Adrenal gland (tissue), 12 donors: ENCODE measurements around the gene AXIN2. TPM values are rescaled to one million over a fixed set of nuclear protein-coding genes. Genes with fewer than 3 reads are reported as not detected.

Source experiments
- DNase-seq, 7 donors: peaks; one replicate each; pipeline ENCODE4 v3.0.0-alpha.2; 2019 to 2020
- H3K27ac ChIP-seq, 5 donors: fragments of 200-600 bp; sonication (generic) in 4 of 5; 1 replicate in 3 of 5; 2 replicates in 2 of 5; pipeline versions ENCODE4 v1.5.1 to v1.8.0; 2016 to 2020; ENCODE audit warnings: mild to moderate bottlenecking in 1 of 5
- H3K27me3 ChIP-seq: fragments of 200-600 bp; 2 replicates; pipeline ENCODE4 v1.8.0; 2021
- H3K36me3 ChIP-seq, 2 donors: fragments of 200-600 bp; replicated peaks in 1 of 2; 1 replicate in 1 of 2; 2 replicates in 1 of 2; pipeline versions ENCODE4 v1.5.1 to v1.8.0; 2018 to 2022
- H3K4me1 ChIP-seq, 2 donors: fragments of 200-600 bp; replicated peaks in 1 of 2; 1 replicate in 1 of 2; 2 replicates in 1 of 2; pipeline versions ENCODE4 v1.5.1 to v1.8.0; 2018 to 2021
- H3K4me3 ChIP-seq, 4 donors: fragments of 200-600 bp; sonication (generic) in 3 of 4; one replicate each; pipeline ENCODE4 v1.5.1; 2016 to 2018
- H3K9me3 ChIP-seq, 3 donors: fragments of 200-600 bp; sonication (generic) in 1 of 3; replicated peaks in 1 of 3; 1 replicate in 2 of 3; 2 replicates in 1 of 3; pipeline versions ENCODE4 v1.5.1 to v1.8.0; 2016 to 2021
- POLR2A ChIP-seq, 2 donors: fragments of 450-650 bp; IDR thresholded peaks; one replicate each; pipeline ENCODE4 v1.6.1; 2017; ENCODE audit warnings: antibody characterized with exemption in 2 of 2, mild to moderate bottlenecking in 2 of 2, moderate library complexity in 1 of 2
- WGBS, 4 donors: extraction: QIAGEN DNeasy Blood & Tissue Kit in 2 of 4; methylation state at CpG; one replicate each; pipeline versions ENCODE4 v1.1.5 to v1.1.7; 2013 to 2017; 5-methylcytosine and 5-hydroxymethylcytosine counted together
- intact Hi-C, 2 donors: fragments of 100-400 bp; cut with DNase I; formaldehyde crosslinking; loops; one replicate each; pipeline versions ENCODE4 v1.14.1 to v1.15.0; 2022 to 2023
- polyA plus RNA-seq, 3 donors: library from polyadenylated mRNA; stranded (reverse); fragments of 200-250 nt in 2 of 3; fragments of 350-450 nt in 1 of 3; fragmentation: Illumina TruSeq in 1 of 3; extraction: RNeasy Lipid Tissue Mini Kit (QIAGEN cat#74804) in 1 of 3; gene quantifications; one replicate each; pipeline ENCODE4 v1.2.3, GENCODE V29; 2013 to 2014
- total RNA-seq, 9 donors: library from RNA; depleted of rRNA in 4 of 9; stranded (reverse); fragments of >200 nt in 4 of 9; fragments of 120-200 nt in 1 of 9; fragmentation: NEBNext Ultra II Directional in 1 of 9; extraction: Animal tissue kit (Norgen Biotek cat#: 25700) in 1 of 9; gene quantifications; one replicate each; pipeline versions ENCODE4 v1.1.0 to v1.2.4, GENCODE V29; 2013 to 2023
- TF ChIP-seq, protein P1 (sequence below), 6 experiments: fragments of 450-650 bp in 4 of 6; fragments of 200-600 bp in 2 of 6; sonication (generic) in 1 of 6; IDR thresholded peaks; 1 replicate in 5 of 6; 2 replicates in 1 of 6; pipeline versions ENCODE4 v1.5.1 to v1.8.0; 2016 to 2021; ENCODE audit warnings: antibody characterized with exemption in 6 of 6, mild to moderate bottlenecking in 2 of 6, moderate library complexity in 1 of 6
- donor health status: healthy with polysubstance abuse.
- donor health status: Bipolar disorder and iron deficiency.
- donor health status: DM: yes; HTN: yes; CAD: no.
- donor health status: DM: no; HTN: no; CAD: no.
- donor health status: DM: no; HTN: no; CAD: no.
- donor health status: DM: yes; HTN: yes; CAD: no.

AXIN2 gene
- total and polyA plus RNA-seq, 12 donors = 4.4 to 47.3 (median 18.3) TPM

- whole genome bisulfite sequencing, 4 donors = 54 to 64% (median 58%) methylated on average over 8 to 9 of the region's 9 CpGs
- H3K9me3 ChIP-seq = no peaks in the 10 kb centered on the region
- DNase-seq = no peak
- no peaks in the 10 kb centered on the region for H3K36me3 ChIP-seq
- TF ChIP-seq, protein P1, sequence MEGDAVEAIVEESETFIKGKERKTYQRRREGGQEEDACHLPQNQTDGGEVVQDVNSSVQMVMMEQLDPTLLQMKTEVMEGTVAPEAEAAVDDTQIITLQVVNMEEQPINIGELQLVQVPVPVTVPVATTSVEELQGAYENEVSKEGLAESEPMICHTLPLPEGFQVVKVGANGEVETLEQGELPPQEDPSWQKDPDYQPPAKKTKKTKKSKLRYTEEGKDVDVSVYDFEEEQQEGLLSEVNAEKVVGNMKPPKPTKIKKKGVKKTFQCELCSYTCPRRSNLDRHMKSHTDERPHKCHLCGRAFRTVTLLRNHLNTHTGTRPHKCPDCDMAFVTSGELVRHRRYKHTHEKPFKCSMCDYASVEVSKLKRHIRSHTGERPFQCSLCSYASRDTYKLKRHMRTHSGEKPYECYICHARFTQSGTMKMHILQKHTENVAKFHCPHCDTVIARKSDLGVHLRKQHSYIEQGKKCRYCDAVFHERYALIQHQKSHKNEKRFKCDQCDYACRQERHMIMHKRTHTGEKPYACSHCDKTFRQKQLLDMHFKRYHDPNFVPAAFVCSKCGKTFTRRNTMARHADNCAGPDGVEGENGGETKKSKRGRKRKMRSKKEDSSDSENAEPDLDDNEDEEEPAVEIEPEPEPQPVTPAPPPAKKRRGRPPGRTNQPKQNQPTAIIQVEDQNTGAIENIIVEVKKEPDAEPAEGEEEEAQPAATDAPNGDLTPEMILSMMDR (IDR thresholded peaks at IDR 0.05) = no peak
- no peak for TF ChIP-seq POLR2A (IDR thresholded peaks at IDR 0.05)
- H3K27me3 ChIP-seq = no peaks in the 10 kb centered on the region
- H3K4me3 ChIP-seq = peak overlapping the region in 1 of 4 donors; percentile 43
- H3K4me1 ChIP-seq = peaks cover 20 to 40% of the 10 kb centered on the region in 2 donors
- intact Hi-C loops = loop anchor here in 1 of 2 donors (10.0 kb wide), 1 partner anchor 173 kb away; no protein-coding TSS in a partner anchor
- H3K27ac ChIP-seq = peak overlapping the region in 2 of 5 donors; percentile 92 to 98
Measured at GRCh38 chr17:65562206-65562531, 721 bp upstream of the AXIN2 start.

DNA sequence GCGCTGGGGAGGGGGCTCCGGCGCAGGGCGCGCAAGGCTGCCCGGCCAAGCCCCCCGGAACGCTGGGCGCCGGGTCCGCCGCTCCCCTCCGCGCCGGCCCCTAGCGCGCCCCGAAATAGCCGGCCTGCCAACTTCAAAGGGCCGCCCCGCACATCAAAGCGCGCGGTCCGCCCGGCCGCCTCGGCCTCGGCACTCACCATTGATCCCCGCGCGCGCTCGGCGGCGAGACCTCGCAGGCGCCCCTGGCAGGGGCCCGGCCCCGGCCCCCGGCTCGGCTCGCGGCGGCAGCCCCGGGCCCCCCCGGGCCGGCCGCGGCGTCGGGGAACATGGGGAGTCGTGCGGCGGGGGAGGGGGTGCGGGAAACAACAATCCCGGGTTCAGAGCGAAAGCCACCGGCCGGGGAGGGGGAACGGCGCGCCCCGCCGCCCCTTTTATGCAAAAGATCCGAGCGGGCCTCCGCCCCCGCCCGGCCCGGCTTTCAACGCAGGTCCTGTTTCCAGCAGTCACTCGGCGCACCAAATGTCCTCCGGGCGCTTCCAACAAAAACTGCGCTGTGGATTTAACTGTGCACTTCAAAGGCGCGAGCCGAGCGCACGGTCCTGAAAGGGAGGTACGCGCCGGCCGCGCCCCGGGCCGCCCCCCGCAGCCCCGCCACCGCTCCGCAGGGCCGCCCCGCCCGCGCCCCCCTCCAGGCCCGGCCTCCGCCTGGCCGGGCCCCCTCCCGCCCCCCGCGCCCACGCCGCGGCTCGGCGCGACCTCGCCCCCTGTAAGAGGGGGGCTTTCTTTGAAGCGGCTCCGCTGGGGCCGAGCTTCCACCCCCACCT lies 608 bp downstream of the AXIN2 start:
- DNase-seq = peak; percentile 83 to 94 (median 89)
- intact Hi-C loops = loop anchor here in 1 of 2 donors (10.0 kb wide), 1 partner anchor 174 kb away; no protein-coding TSS in a partner anchor
- WGBS, 4 donors = 0 to 1% (median 1%) methylated on average over 1 to 113 of the region's 113 CpGs; no CpG with 5 or more reads in 1 of the 4 donors
- H3K27me3 ChIP-seq = no peaks in the 10 kb centered on the region
- H3K36me3 ChIP-seq = no peaks in the 10 kb centered on the region
- peak overlapping the region in 3 of 4 donors; percentile 15 to 89 (median 33) for H3K4me3 ChIP-seq
- TF ChIP-seq POLR2A (IDR thresholded peaks at IDR 0.05) = peak; percentile 7 to 66
- TF ChIP-seq, protein P1 (IDR thresholded peaks at IDR 0.05) = no peak
- H3K27ac ChIP-seq = peak overlapping the region; percentile 69 to 98 (median 86)
- H3K4me1 ChIP-seq = peaks cover 33 to 42% of the 10 kb centered on the region in 2 donors
- no peaks in the 10 kb centered on the region for H3K9me3 ChIP-seq

GRCh38 chr17:65559804-65560627 lies 1.4 kb downstream of the AXIN2 start:
- whole genome bisulfite sequencing, 4 donors = 0 to 2% (median 1%) methylated on average over 9 to 88 of the region's 89 CpGs
- Histone ChIP-seq H3K27me3 (no peaks in the 10 kb centered on the region), H3K4me3 (peak overlapping the region in 3 of 4 donors; percentile 15 to 89 (median 21)), H3K27ac (peak overlapping the region in 4 of 5 donors; percentile 82 to 98 (median 89)), H3K4me1 (peaks cover 34 to 39% of the 10 kb centered on the region in 2 donors), H3K36me3 (no peaks in the 10 kb centered on the region), H3K9me3 (no peaks in the 10 kb centered on the region)
- DNase-seq = peak in 4 of 7 donors; percentile 36 to 63 (median 57)
- intact Hi-C loops = loop anchor here (10.0 kb wide), 3 partner anchors 175 to 325 kb away; no protein-coding TSS in a partner anchor
- TF ChIP-seq POLR2A (IDR thresholded peaks at IDR 0.05) = no peak
- TF ChIP-seq, protein P1 (IDR thresholded peaks at IDR 0.05) = no peak

GRCh38 chr17:65559461-65559803 lies 2.0 kb downstream of the AXIN2 start:
- Histone ChIP-seq H3K9me3 (no peaks in the 10 kb centered on the region), H3K4me1 (peaks cover 28 to 34% of the 10 kb centered on the region in 2 donors), H3K27ac (peak overlapping the region in 3 of 5 donors; percentile 86 to 98 (median 92)), H3K36me3 (no peaks in the 10 kb centered on the region), H3K27me3 (no peaks in the 10 kb centered on the region), H3K4me3 (peak overlapping the region in 3 of 4 donors; percentile 9 to 89 (median 21))
- no peak for DNase-seq
- WGBS, 4 donors = 1 to 2% (median 1%) methylated on average over 13 of the region's 13 CpGs
- intact Hi-C loops = loop anchor here (10.0 kb wide), 2 partner anchors 265 to 325 kb away; no protein-coding TSS in a partner anchor
- no peak for TF ChIP-seq POLR2A (IDR thresholded peaks at IDR 0.05)
- TF ChIP-seq, protein P1 (IDR thresholded peaks at IDR 0.05) = no peak
